Activated T-cell treated with anti-CD3 and anti-CD28 coated beads, Interleukin-2, amount 50 U/mL, for 4 hours (primary cell): Measurements from ENCODE around the gene FAAP100. TPM values are rescaled to one million over a fixed set of nuclear protein-coding genes. Genes with fewer than 3 reads are reported as not detected.
"Not testable (repeated sequence)": the region's sequence is repeated elsewhere in the genome, so short reads cannot be mapped to it uniquely, and the experiment has no call there.

ENCODE experiments used
- ATAC-seq, 2 donors: fragments of 200-7000 bp; cut with Tn5 transposase; one replicate each; pipeline ENCODE4 v1.10.0; 2021
- DNase-seq: peaks from one replicate; pipeline ENCODE4 v3.0.0-alpha.2; 2020
- H3K27me3 Mint-ChIP-seq: one replicate; pipeline ENCODE4 v1.8.0; 2021; ENCODE audit warnings: low read depth, mixed read lengths
- H3K36me3 Mint-ChIP-seq: one replicate; pipeline ENCODE4 v1.8.0; 2022; ENCODE audit warnings: mixed read lengths; ENCODE audit not compliant: insufficient read depth
- H3K4me1 Mint-ChIP-seq: one replicate; pipeline ENCODE4 v1.8.0; 2021; ENCODE audit warnings: low read depth, mixed read lengths
- H3K4me3 Mint-ChIP-seq: one replicate; pipeline ENCODE4 v1.8.0; 2021; ENCODE audit warnings: mild to moderate bottlenecking, moderate library complexity, mixed read lengths
- H3K9me3 Mint-ChIP-seq: one replicate; pipeline ENCODE4 v1.8.0; 2021; ENCODE audit warnings: mixed read lengths
- total RNA-seq, 3 donors: library from RNA; stranded (reverse); gene quantifications; one replicate each; pipeline ENCODE4 v1.2.1, GENCODE V29; 2021

The FAAP100 gene
- total RNA-seq = 10 to 100 TPM; 59.3 to 63.3 (median 61.6) TPM

- Mint-ChIP-seq H3K27me3 (no peaks in the 10 kb centered on the region), H3K4me1 (peaks cover 34% of the 10 kb centered on the region), H3K36me3 (peaks cover 19% of the 10 kb centered on the region), H3K4me3 (peak within 1 kb of the TSS; percentile 90), H3K9me3 (no peaks in the 10 kb centered on the region)
- ATAC-seq (peak; percentile 61 to 63), DNase-seq (peak; percentile 74)
Measured at GRCh38 chr17:81552244-81553017, at the start of gene FAAP100. Gene FAAP100 (minus strand): TSS chr17:81552353. CDS start chr17:81552330, 23 bp downstream.

- Mint-ChIP-seq H3K9me3 (no peaks in the 10 kb centered on the region), H3K36me3 (peaks cover 44% of the 10 kb centered on the region), H3K4me3 (no peak overlapping the region), H3K27me3 (no peaks in the 10 kb centered on the region), H3K4me1 (peaks cover 9% of the 10 kb centered on the region)
- ATAC-seq (peak; percentile 91 to 94), DNase-seq (peak; percentile 20)
Measured at GRCh38 chr17:81601525-81602120, 49.5 kb upstream of the FAAP100 start.

- Mint-ChIP-seq H3K36me3 (peaks cover 36% of the 10 kb centered on the region), H3K9me3 (no peaks in the 10 kb centered on the region), H3K4me3 (no peak overlapping the region), H3K27me3 (no peaks in the 10 kb centered on the region), H3K4me1 (peaks cover 9% of the 10 kb centered on the region)
- ATAC-seq (no peak), DNase-seq (no peak)
Measured at GRCh38 chr17:81599719-81600486, 47.8 kb upstream of the FAAP100 start.

GRCh38 chr17:81593105-81593871 lies 41.1 kb upstream of the FAAP100 start:
- Mint-ChIP-seq H3K4me3 (no peak overlapping the region), H3K9me3 (no peaks in the 10 kb centered on the region), H3K4me1 (peaks cover 3% of the 10 kb centered on the region), H3K36me3 (peaks cover 30% of the 10 kb centered on the region), H3K27me3 (no peaks in the 10 kb centered on the region)
- DNase-seq = no peak
- no peak for ATAC-seq

- H3K36me3 Mint-ChIP-seq = peaks cover 31% of the 10 kb centered on the region
- H3K27me3 Mint-ChIP-seq = no peaks in the 10 kb centered on the region
- no peaks in the 10 kb centered on the region for H3K9me3 Mint-ChIP-seq
- DNase-seq (no peak), ATAC-seq (no peak)
- H3K4me3 Mint-ChIP-seq = no peak overlapping the region
- H3K4me1 Mint-ChIP-seq = no peaks in the 10 kb centered on the region
Measured at GRCh38 chr17:81591971-81592370, 39.8 kb upstream of the FAAP100 start.

GRCh38 chr17:81590121-81590520 lies 38.0 kb upstream of the FAAP100 start:
- ATAC-seq (no peak), DNase-seq (no peak)
- Mint-ChIP-seq H3K4me3 (no peak overlapping the region), H3K27me3 (no peaks in the 10 kb centered on the region), H3K36me3 (peaks cover 36% of the 10 kb centered on the region), H3K9me3 (no peaks in the 10 kb centered on the region), H3K4me1 (no peaks in the 10 kb centered on the region)

- H3K4me1 Mint-ChIP-seq = no peaks in the 10 kb centered on the region
- DNase-seq = no peak
- H3K4me3 Mint-ChIP-seq = no peak overlapping the region
- H3K9me3 Mint-ChIP-seq = no peaks in the 10 kb centered on the region
- H3K36me3 Mint-ChIP-seq = peaks cover 34% of the 10 kb centered on the region
- H3K27me3 Mint-ChIP-seq = no peaks in the 10 kb centered on the region
- no peak for ATAC-seq
Measured at GRCh38 chr17:81589612-81590011, 37.5 kb upstream of the FAAP100 start.

GRCh38 chr17:81586096-81586495 lies 33.9 kb upstream of the FAAP100 start:
- peaks cover 35% of the 10 kb centered on the region for H3K36me3 Mint-ChIP-seq
- H3K9me3 Mint-ChIP-seq = no peaks in the 10 kb centered on the region
- H3K27me3 Mint-ChIP-seq = no peaks in the 10 kb centered on the region
- ATAC-seq (no peak), DNase-seq (no peak)
- no peaks in the 10 kb centered on the region for H3K4me1 Mint-ChIP-seq
- H3K4me3 Mint-ChIP-seq = no peak overlapping the region

- H3K4me3 Mint-ChIP-seq, DNase-seq, H3K9me3 Mint-ChIP-seq, H3K27me3 Mint-ChIP-seq, ATAC-seq, H3K4me1 Mint-ChIP-seq: not testable (repeated sequence)
- peaks cover 39% of the 10 kb centered on the region for H3K36me3 Mint-ChIP-seq
Measured at GRCh38 chr17:81584771-81585170, 32.6 kb upstream of the FAAP100 start.

GRCh38 chr17:81583589-81584342 lies 31.6 kb upstream of the FAAP100 start:
- no peaks in the 10 kb centered on the region for H3K9me3 Mint-ChIP-seq
- H3K27me3 Mint-ChIP-seq = no peaks in the 10 kb centered on the region
- H3K4me1 Mint-ChIP-seq = peaks cover 8% of the 10 kb centered on the region
- peaks cover 41% of the 10 kb centered on the region for H3K36me3 Mint-ChIP-seq
- no peak for DNase-seq
- no peak overlapping the region for H3K4me3 Mint-ChIP-seq
- ATAC-seq = no peak

GRCh38 chr17:81582749-81583148 lies 30.6 kb upstream of the FAAP100 start:
- H3K4me3 Mint-ChIP-seq = no peak overlapping the region
- peaks cover 12% of the 10 kb centered on the region for H3K4me1 Mint-ChIP-seq
- H3K36me3 Mint-ChIP-seq = peaks cover 39% of the 10 kb centered on the region
- no peaks in the 10 kb centered on the region for H3K27me3 Mint-ChIP-seq
- ATAC-seq (no peak), DNase-seq (no peak)
- H3K9me3 Mint-ChIP-seq = no peaks in the 10 kb centered on the region

- H3K4me3 Mint-ChIP-seq = no peak overlapping the region
- no peaks in the 10 kb centered on the region for H3K9me3 Mint-ChIP-seq
- ATAC-seq (no peak), DNase-seq (no peak)
- H3K4me1 Mint-ChIP-seq = peaks cover 12% of the 10 kb centered on the region
- no peaks in the 10 kb centered on the region for H3K27me3 Mint-ChIP-seq
- H3K36me3 Mint-ChIP-seq = peaks cover 41% of the 10 kb centered on the region
Measured at GRCh38 chr17:81582341-81582740, 30.2 kb upstream of the FAAP100 start.

GRCh38 chr17:81581758-81582157 lies 29.6 kb upstream of the FAAP100 start:
- no peak overlapping the region for H3K4me3 Mint-ChIP-seq
- no peak for ATAC-seq
- H3K9me3 Mint-ChIP-seq = no peaks in the 10 kb centered on the region
- peaks cover 12% of the 10 kb centered on the region for H3K4me1 Mint-ChIP-seq
- H3K36me3 Mint-ChIP-seq = peaks cover 39% of the 10 kb centered on the region
- H3K27me3 Mint-ChIP-seq = no peaks in the 10 kb centered on the region
- no peak for DNase-seq
